GM23338 (cell line): ENCODE data around the gene NFKBIB. TPM values are rescaled to one million over a fixed set of nuclear protein-coding genes. Genes with fewer than 3 reads are reported as not detected.

Source experiments
- ATAC-seq: fragments of 200-7000 bp; cut with Tn5 transposase; 3 replicates; pipeline ENCODE4 v1.9.1; 2020
- DNase-seq: peaks from one replicate; pipeline ENCODE4 v3.0.0-alpha.2; 2015; ENCODE audit warnings: low spot score
- H2AFZ ChIP-seq: fragments of 200-600 bp; sonication (generic); 2 replicates; pipeline ENCODE4 v1.8.0; 2016; ENCODE audit warnings: antibody characterized with exemption, mild to moderate bottlenecking, moderate library complexity
- H3F3A ChIP-seq: fragments of 200-600 bp; sonication (generic); replicated peaks from 2 replicates; pipeline ENCODE4 v1.8.0; 2017; ENCODE audit warnings: antibody characterized with exemption, mixed run types, low read depth
- H3K27ac ChIP-seq: fragments of 200-600 bp; sonication (generic); 2 replicates; pipeline ENCODE4 v1.6.1; 2016; ENCODE audit warnings: low read depth
- H3K27me3 ChIP-seq: fragments of 200-600 bp; sonication (generic); 2 replicates; pipeline ENCODE4 v1.8.0; 2016; ENCODE audit warnings: mild to moderate bottlenecking, mixed run types, moderate library complexity; ENCODE audit not compliant: insufficient read depth
- H3K36me3 ChIP-seq: fragments of 200-600 bp; sonication (generic); 2 replicates; pipeline ENCODE4 v1.8.0; 2016; ENCODE audit warnings: mild to moderate bottlenecking; ENCODE audit not compliant: insufficient read depth
- H3K4me1 ChIP-seq: fragments of 200-600 bp; sonication (generic); 2 replicates; pipeline ENCODE4 v1.8.0; 2016; ENCODE audit warnings: mild to moderate bottlenecking, moderate library complexity; ENCODE audit not compliant: insufficient read depth
- H3K4me2 ChIP-seq: fragments of 200-600 bp; sonication (generic); 2 replicates; pipeline ENCODE4 v1.7.1; 2017; ENCODE audit warnings: mixed run types
- H3K4me3 ChIP-seq: fragments of 200-600 bp; sonication (generic); 2 replicates; pipeline ENCODE4 v1.6.1; 2016; ENCODE audit warnings: mixed run types
- H3K79me2 ChIP-seq: fragments of 200-600 bp; sonication (generic); replicated peaks from 2 replicates; pipeline ENCODE4 v1.8.0; 2017; ENCODE audit warnings: mild to moderate bottlenecking; ENCODE audit not compliant: insufficient read depth
- H3K9me2 ChIP-seq: fragments of 200-600 bp; sonication (generic); 2 replicates; pipeline ENCODE4 v1.8.0; 2017; ENCODE audit not compliant: insufficient read depth
- H4K20me1 ChIP-seq: fragments of 200-600 bp; sonication (generic); replicated peaks from 2 replicates; pipeline ENCODE4 v1.8.0; 2017; ENCODE audit warnings: mild to moderate bottlenecking; ENCODE audit not compliant: insufficient read depth
- H3K27ac Mint-ChIP-seq: 2 replicates; pipeline ENCODE4 v1.8.0; 2020; ENCODE audit warnings: inconsistent platforms, mild to moderate bottlenecking, moderate library complexity, mixed read lengths
- H3K27me3 Mint-ChIP-seq: 3 replicates; pipeline ENCODE4 v1.8.0; 2022; ENCODE audit warnings: low read depth, mild to moderate bottlenecking, moderate library complexity, mixed read lengths, inconsistent platforms; ENCODE audit not compliant: insufficient read depth, poor library complexity
- H3K36me3 Mint-ChIP-seq: 3 replicates; pipeline ENCODE4 v1.8.0; 2021; ENCODE audit warnings: low read depth, mild to moderate bottlenecking, inconsistent platforms, moderate library complexity, mixed read lengths
- H3K4me1 Mint-ChIP-seq: 3 replicates; pipeline ENCODE4 v1.8.0; 2020; ENCODE audit warnings: mild to moderate bottlenecking, inconsistent platforms, mixed read lengths
- H3K4me3 Mint-ChIP-seq: 3 replicates; pipeline ENCODE4 v1.8.0; 2021; ENCODE audit warnings: moderate library complexity, mild to moderate bottlenecking, inconsistent platforms, mixed read lengths
- H3K9me3 Mint-ChIP-seq: 3 replicates; pipeline ENCODE4 v1.8.0; 2020; ENCODE audit warnings: moderate library complexity, mild to moderate bottlenecking, inconsistent platforms, mixed read lengths
- CREB1 ChIP-seq: fragments of 250-450 bp; sonication (Bioruptor Pico); IDR thresholded peaks from 2 replicates; pipeline ENCODE4 v1.5.0; 2020; ENCODE audit warnings: low read depth, mild to moderate bottlenecking, moderate library complexity
- EZH2 ChIP-seq: fragments of 200-600 bp; sonication (generic); IDR thresholded peaks from one replicate; pipeline ENCODE4 v1.8.0; 2017; ENCODE audit warnings: antibody characterized with exemption, mild to moderate bottlenecking, low read depth; ENCODE audit not compliant: unreplicated experiment
- EZH2phosphoT487 ChIP-seq: fragments of 200-600 bp; sonication (generic); IDR thresholded peaks from one replicate; pipeline ENCODE4 v1.8.1; 2018; ENCODE audit warnings: antibody characterized with exemption; ENCODE audit not compliant: unreplicated experiment
- JUNB ChIP-seq: IDR thresholded peaks from one replicate; pipeline ENCODE4 v1.6.1; 2016; ENCODE audit warnings: antibody characterized with exemption; ENCODE audit not compliant: unreplicated experiment
- NANOG ChIP-seq: IDR thresholded peaks from 2 replicates; pipeline ENCODE4 v1.6.1; 2016; ENCODE audit warnings: antibody characterized with exemption, borderline replicate concordance
- POLR2AphosphoS5 ChIP-seq: IDR thresholded peaks from 2 replicates; pipeline ENCODE4 v1.6.1; 2016; ENCODE audit warnings: antibody characterized with exemption, low read depth
- STAT1 ChIP-seq: IDR thresholded peaks from one replicate; pipeline ENCODE4 v1.6.1; 2016; ENCODE audit warnings: antibody characterized with exemption; ENCODE audit not compliant: unreplicated experiment
- ZNF331 ChIP-seq: fragments of 250-450 bp; sonication (Bioruptor Pico); IDR thresholded peaks from 2 replicates; pipeline ENCODE4 v1.5.0; 2020; ENCODE audit warnings: low read depth, mild to moderate bottlenecking, moderate library complexity
- polyA plus RNA-seq: library from polyadenylated mRNA; unstranded; fragments of >200 nt; fragmentation: Nextera tagmentation; extraction: Ambion mirVana; gene quantifications from 2 replicates; pipeline ENCODE4 v1.2.1, GENCODE V29; 2016
- total RNA-seq: library from RNA; depleted of rRNA; stranded (reverse); fragments of >200 nt; shearing (Covaris generic); gene quantifications from 2 replicates; pipeline ENCODE4 v1.2.3, GENCODE V29; 2014
- TF ChIP-seq, protein P1 (sequence below), 2 experiments: fragments of 200-600 bp in 1 of 2; sonication (generic) in 1 of 2; conservative IDR thresholded peaks; 2 replicates each; pipeline versions ENCODE4 v1.5.1 to v1.6.1; 2016 to 2017; ENCODE audit warnings: antibody characterized with exemption in 2 of 2, low read depth in 2 of 2, mild to moderate bottlenecking in 2 of 2, moderate library complexity in 1 of 2
- TF ChIP-seq, protein P2 (sequence below): fragments of 250-450 bp; sonication (Bioruptor Pico); IDR thresholded peaks from 2 replicates; pipeline ENCODE4 v1.5.0; 2020; ENCODE audit warnings: mild to moderate bottlenecking, moderate library complexity

The NFKBIB gene
- total and polyA plus RNA-seq, 2 experiments from 2014 or later = 39.5 to 39.6 TPM

DNA sequence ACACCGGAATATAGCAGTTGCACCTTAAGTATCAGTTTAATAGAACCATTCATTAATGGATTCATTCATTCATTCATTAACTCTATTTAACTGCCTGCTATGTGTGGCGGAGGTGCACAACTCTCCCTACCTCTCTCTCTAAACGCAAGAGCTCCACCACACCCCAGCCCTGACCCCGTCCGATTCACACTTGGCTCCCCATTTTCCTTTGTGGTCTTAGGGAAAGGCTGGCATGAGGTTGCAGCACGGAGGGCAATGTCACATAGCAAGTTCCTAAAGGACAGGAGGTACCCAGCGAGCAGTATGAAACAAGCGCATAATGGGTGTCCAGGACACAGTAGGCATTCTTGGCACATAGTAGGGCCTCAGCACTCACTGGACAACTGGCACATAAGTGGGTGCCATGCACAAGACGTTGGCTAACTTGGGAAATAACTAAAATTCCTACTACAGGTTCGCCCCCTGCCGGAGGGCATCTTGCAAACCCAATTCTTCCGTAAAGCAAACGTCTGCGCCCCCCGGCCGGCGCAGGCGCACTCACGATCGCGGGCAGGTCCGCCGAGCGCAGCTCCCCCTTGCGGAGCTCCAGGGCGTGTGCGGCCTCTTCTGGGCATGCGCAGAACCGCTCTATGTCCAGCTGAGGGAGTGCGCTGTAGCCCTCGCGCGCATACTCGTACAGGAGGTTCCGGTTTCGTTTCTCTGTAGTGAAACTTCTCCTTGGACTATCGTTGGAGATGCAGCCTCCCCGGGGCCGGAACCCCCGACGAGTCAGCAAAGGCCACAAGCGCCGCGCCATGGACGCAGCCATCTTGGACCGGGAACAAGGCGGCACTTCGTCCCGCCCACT is 30.4 kb downstream of the NFKBIB start, which contains the start of gene SARS2:
TSS of gene SARS2 (minus strand) at position 835 of the 847 bp plus-strand sequence. CDS start at position 808, 27 bp downstream.
- Histone ChIP-seq H2AFZ (peak within 1 kb of the TSS; percentile 68; the same call in 1 of the 2 replicates), H3K9me2 (no peaks in the 10 kb centered on the region), H3K4me1 (peaks cover 8% of the 10 kb centered on the region), H3K4me2 (peak within 1 kb of the TSS; percentile 99), H3K27me3 (no peaks in the 10 kb centered on the region), H3K36me3 (peaks cover 16% of the 10 kb centered on the region; the same call in 1 of the 2 replicates), H3K79me2 (peaks cover 43% of the 10 kb centered on the region), H3F3A (peaks cover 4% of the 10 kb centered on the region; the same call in 1 of the 2 replicates), H3K27ac (peak within 1 kb of the TSS; percentile 88), H3K4me3 (peak within 1 kb of the TSS; percentile 100), H4K20me1 (peaks cover 9% of the 10 kb centered on the region; the same call in 1 of the 2 replicates)
- Mint-ChIP-seq H3K36me3 (peaks cover 66% of the 10 kb centered on the region), H3K4me3 (peak within 1 kb of the TSS; percentile 100), H3K9me3 (peaks cover 21% of the 10 kb centered on the region), H3K27ac (peak within 1 kb of the TSS; percentile 99), H3K27me3 (peaks cover 6% of the 10 kb centered on the region), H3K4me1 (peaks cover 8% of the 10 kb centered on the region; the same call in 2 of the 3 replicates)
- TF ChIP-seq CREB1 (peak; percentile 9; the same call in 1 of the 2 replicates), STAT1 (no peak), POLR2AphosphoS5 (peak; percentile 86), ZNF331 (no peak)
- TF ChIP-seq, protein P1, sequence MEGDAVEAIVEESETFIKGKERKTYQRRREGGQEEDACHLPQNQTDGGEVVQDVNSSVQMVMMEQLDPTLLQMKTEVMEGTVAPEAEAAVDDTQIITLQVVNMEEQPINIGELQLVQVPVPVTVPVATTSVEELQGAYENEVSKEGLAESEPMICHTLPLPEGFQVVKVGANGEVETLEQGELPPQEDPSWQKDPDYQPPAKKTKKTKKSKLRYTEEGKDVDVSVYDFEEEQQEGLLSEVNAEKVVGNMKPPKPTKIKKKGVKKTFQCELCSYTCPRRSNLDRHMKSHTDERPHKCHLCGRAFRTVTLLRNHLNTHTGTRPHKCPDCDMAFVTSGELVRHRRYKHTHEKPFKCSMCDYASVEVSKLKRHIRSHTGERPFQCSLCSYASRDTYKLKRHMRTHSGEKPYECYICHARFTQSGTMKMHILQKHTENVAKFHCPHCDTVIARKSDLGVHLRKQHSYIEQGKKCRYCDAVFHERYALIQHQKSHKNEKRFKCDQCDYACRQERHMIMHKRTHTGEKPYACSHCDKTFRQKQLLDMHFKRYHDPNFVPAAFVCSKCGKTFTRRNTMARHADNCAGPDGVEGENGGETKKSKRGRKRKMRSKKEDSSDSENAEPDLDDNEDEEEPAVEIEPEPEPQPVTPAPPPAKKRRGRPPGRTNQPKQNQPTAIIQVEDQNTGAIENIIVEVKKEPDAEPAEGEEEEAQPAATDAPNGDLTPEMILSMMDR (conservative IDR thresholded peaks at IDR 0.05; ENCODE audit: low read depth in 2 of 2) = peak; percentile 91 to 97
- ATAC-seq (peak; percentile 52), DNase-seq (peak; percentile 97)

DNA sequence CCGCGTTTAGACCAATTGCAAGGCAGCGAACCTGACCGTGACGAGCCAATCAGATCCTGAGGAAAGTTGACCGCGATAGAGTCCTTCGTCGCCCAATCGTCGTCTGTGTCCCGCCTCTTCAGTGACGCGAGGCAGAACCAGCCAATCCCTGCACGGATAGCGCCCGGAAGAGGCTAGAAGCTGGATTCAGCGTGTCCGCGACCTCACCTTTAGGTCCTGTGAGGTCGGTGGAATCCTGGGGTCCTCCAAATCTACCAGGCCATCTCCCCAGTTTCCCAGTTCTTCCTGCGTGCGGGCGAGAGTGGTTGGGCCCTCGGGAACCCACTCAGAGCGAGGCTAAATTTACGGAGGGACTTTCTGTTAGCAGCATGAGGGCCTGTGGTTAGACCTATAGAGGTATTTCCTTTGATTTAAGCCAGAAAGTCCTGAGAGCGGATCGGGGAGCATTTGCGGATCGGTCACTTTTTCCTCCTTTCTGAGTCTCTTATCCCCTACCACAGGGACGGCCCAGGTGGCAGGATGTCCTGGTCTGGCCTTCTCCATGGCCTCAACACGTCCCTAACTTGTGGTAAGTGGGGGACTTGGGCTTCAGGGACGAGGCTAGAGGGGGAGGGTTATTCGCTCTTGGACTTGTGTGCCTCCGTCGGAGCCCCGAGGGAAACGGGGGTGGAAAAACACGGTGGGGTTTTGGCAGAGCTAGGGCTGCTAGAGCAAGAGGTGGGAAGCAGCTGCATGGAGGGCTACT is 31.2 kb downstream of the NFKBIB start, which contains the start of gene MRPS12:
TSS of gene MRPS12 (plus strand) at position 169 of the 745 bp plus-strand sequence. CDS start at position 520, 351 bp downstream.
- TF ChIP-seq, protein P2, sequence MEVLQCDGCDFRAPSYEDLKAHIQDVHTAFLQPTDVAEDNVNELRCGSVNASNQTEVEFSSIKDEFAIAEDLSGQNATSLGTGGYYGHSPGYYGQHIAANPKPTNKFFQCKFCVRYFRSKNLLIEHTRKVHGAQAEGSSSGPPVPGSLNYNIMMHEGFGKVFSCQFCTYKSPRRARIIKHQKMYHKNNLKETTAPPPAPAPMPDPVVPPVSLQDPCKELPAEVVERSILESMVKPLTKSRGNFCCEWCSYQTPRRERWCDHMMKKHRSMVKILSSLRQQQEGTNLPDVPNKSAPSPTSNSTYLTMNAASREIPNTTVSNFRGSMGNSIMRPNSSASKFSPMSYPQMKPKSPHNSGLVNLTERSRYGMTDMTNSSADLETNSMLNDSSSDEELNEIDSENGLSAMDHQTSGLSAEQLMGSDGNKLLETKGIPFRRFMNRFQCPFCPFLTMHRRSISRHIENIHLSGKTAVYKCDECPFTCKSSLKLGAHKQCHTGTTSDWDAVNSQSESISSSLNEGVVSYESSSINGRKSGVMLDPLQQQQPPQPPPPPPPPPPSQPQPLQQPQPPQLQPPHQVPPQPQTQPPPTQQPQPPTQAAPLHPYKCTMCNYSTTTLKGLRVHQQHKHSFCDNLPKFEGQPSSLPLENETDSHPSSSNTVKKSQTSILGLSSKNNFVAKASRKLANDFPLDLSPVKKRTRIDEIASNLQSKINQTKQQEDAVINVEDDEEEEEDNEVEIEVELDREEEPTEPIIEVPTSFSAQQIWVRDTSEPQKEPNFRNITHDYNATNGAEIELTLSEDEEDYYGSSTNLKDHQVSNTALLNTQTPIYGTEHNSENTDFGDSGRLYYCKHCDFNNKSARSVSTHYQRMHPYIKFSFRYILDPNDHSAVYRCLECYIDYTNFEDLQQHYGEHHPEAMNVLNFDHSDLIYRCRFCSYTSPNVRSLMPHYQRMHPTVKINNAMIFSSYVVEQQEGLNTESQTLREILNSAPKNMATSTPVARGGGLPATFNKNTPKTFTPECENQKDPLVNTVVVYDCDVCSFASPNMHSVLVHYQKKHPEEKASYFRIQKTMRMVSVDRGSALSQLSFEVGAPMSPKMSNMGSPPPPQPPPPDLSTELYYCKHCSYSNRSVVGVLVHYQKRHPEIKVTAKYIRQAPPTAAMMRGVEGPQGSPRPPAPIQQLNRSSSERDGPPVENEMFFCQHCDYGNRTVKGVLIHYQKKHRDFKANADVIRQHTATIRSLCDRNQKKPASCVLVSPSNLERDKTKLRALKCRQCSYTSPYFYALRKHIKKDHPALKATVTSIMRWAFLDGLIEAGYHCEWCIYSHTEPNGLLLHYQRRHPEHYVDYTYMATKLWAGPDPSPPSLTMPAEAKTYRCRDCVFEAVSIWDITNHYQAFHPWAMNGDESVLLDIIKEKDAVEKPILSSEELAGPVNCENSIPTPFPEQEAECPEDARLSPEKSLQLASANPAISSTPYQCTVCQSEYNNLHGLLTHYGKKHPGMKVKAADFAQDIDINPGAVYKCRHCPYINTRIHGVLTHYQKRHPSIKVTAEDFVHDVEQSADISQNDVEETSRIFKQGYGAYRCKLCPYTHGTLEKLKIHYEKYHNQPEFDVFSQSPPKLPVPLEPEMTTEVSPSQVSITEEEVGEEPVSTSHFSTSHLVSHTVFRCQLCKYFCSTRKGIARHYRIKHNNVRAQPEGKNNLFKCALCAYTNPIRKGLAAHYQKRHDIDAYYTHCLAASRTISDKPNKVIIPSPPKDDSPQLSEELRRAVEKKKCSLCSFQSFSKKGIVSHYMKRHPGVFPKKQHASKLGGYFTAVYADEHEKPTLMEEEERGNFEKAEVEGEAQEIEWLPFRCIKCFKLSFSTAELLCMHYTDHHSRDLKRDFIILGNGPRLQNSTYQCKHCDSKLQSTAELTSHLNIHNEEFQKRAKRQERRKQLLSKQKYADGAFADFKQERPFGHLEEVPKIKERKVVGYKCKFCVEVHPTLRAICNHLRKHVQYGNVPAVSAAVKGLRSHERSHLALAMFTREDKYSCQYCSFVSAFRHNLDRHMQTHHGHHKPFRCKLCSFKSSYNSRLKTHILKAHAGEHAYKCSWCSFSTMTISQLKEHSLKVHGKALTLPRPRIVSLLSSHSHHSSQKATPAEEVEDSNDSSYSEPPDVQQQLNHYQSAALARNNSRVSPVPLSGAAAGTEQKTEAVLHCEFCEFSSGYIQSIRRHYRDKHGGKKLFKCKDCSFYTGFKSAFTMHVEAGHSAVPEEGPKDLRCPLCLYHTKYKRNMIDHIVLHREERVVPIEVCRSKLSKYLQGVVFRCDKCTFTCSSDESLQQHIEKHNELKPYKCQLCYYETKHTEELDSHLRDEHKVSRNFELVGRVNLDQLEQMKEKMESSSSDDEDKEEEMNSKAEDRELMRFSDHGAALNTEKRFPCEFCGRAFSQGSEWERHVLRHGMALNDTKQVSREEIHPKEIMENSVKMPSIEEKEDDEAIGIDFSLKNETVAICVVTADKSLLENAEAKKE (CRISPR knock-in tag) = no peak
- TF ChIP-seq POLR2AphosphoS5 = peak; percentile 91
- no peak for TF ChIP-seq EZH2phosphoT487
- TF ChIP-seq NANOG = no peak
- no peak for TF ChIP-seq EZH2
- TF ChIP-seq CREB1 = peak; percentile 90
- no peak for TF ChIP-seq JUNB
- Mint-ChIP-seq H3K4me3 (peak within 1 kb of the TSS; percentile 100), H3K9me3 (peaks cover 29% of the 10 kb centered on the region), H3K36me3 (peaks cover 68% of the 10 kb centered on the region), H3K27me3 (peaks cover 6% of the 10 kb centered on the region), H3K4me1 (peaks cover 8% of the 10 kb centered on the region; the same call in 2 of the 3 replicates), H3K27ac (peak within 1 kb of the TSS; percentile 99)
- Histone ChIP-seq H2AFZ (peak within 1 kb of the TSS; percentile 68; the same call in 1 of the 2 replicates), H3K4me2 (peak within 1 kb of the TSS; percentile 99), H3K36me3 (peaks cover 10% of the 10 kb centered on the region; the same call in 1 of the 2 replicates), H3K79me2 (peaks cover 43% of the 10 kb centered on the region), H4K20me1 (peaks cover 9% of the 10 kb centered on the region; the same call in 1 of the 2 replicates), H3K9me2 (no peaks in the 10 kb centered on the region), H3K4me3 (peak within 1 kb of the TSS; percentile 100), H3K4me1 (peaks cover 8% of the 10 kb centered on the region), H3K27me3 (no peaks in the 10 kb centered on the region), H3K27ac (peak within 1 kb of the TSS; percentile 88), H3F3A (peaks cover 4% of the 10 kb centered on the region; the same call in 1 of the 2 replicates)
- ATAC-seq (peak; percentile 96), DNase-seq (peak; percentile 100)
